Right lobe of liver (tissue), 4 donors: ENCODE measurements around the gene SEMA3E.

ENCODE experiments used
- CTCF ChIP-seq, 4 donors: fragments of 200-600 bp in 3 of 4; fragments of 450-650 bp in 1 of 4; IDR thresholded peaks; one replicate each; pipeline versions ENCODE4 v1.5.1 to v1.8.0; 2016 to 2022; ENCODE audit warnings: antibody characterized with exemption in 4 of 4, mild to moderate bottlenecking in 2 of 4
- POLR2A ChIP-seq: fragments of 450-650 bp; IDR thresholded peaks from one replicate; pipeline ENCODE4 v1.6.1; 2017; ENCODE audit warnings: antibody characterized with exemption, mild to moderate bottlenecking
- donor health status: DM: no; HTN: no; CAD: no.
- donor health status: DM: no; HTN: no; CAD: no.
- donor health status: DM: no; HTN: yes; CAD: no.

GRCh38 chr7:83691095-83691494 is 42.2 kb upstream of the SEMA3E start:
- no peak for TF ChIP-seq CTCF (IDR thresholded peaks at IDR 0.05)
- TF ChIP-seq POLR2A: no peak
